ENCODE results near the gene CHST3.

Gene CHST3

DNA sequence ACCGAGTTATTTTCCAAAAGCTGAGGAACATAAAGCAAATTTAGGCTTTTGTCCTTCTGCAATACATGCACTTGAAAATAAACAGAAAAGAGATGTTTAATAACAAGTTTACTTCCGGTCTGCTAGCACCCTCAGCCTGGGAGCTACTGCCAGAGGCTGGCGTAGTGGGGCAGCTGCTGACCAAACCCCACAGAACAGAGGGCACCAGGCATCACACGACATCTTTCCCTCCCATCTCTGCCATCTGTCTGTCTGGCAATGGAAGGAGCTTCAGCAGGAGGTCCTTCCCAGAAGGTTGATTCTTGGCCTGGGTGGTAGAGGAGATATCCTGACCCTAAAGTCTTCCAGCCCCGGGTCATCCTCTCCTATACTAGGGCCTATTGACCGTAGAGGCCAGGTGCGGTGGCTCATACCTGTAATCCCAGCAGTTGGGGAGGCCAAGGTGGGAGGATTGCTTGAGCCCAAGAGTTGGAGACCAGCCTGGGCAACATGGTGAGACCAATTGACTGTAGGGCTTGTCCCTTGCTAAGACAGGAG lies 47.8 kb downstream of the CHST3 start:
- H4K20me1 ChIP-seq (ENCODE audit: insufficient read depth, low read length): no peaks in the 10 kb centered on the region
- H3K79me2 ChIP-seq (ENCODE audit: low read length): no peaks in the 10 kb centered on the region
- no peak overlapping the region for H3K27ac ChIP-seq (ENCODE audit: low read length)
- H3K4me1 ChIP-seq (ENCODE audit: low read length): no peaks in the 10 kb centered on the region; the same call in 1 of the 2 replicates
- H3K4me3 ChIP-seq (ENCODE audit: low read length): no peak overlapping the region
- H3K4me2 ChIP-seq (ENCODE audit: low read length): no peak overlapping the region
- TF ChIP-seq EZH2phosphoT487 (IDR thresholded peaks at IDR 0.05; ENCODE audit: low read depth): no peak
- TF ChIP-seq, protein P1, sequence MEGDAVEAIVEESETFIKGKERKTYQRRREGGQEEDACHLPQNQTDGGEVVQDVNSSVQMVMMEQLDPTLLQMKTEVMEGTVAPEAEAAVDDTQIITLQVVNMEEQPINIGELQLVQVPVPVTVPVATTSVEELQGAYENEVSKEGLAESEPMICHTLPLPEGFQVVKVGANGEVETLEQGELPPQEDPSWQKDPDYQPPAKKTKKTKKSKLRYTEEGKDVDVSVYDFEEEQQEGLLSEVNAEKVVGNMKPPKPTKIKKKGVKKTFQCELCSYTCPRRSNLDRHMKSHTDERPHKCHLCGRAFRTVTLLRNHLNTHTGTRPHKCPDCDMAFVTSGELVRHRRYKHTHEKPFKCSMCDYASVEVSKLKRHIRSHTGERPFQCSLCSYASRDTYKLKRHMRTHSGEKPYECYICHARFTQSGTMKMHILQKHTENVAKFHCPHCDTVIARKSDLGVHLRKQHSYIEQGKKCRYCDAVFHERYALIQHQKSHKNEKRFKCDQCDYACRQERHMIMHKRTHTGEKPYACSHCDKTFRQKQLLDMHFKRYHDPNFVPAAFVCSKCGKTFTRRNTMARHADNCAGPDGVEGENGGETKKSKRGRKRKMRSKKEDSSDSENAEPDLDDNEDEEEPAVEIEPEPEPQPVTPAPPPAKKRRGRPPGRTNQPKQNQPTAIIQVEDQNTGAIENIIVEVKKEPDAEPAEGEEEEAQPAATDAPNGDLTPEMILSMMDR (IDR thresholded peaks at IDR 0.05; ENCODE audit: low read depth, low read length): no peak
- H3K27me3 ChIP-seq (ENCODE audit: low read depth, low read length): no peaks in the 10 kb centered on the region
- no peak overlapping the region for H3K9ac ChIP-seq (ENCODE audit: low read length)
- H2AFZ ChIP-seq (ENCODE audit: low read depth, low read length): no peak overlapping the region
- no peaks in the 10 kb centered on the region for H3K36me3 ChIP-seq (replicated peaks; ENCODE audit: low read depth, low read length)
- H3K9me3 ChIP-seq (ENCODE audit: insufficient read depth, low read length): no peaks in the 10 kb centered on the region

DNA sequence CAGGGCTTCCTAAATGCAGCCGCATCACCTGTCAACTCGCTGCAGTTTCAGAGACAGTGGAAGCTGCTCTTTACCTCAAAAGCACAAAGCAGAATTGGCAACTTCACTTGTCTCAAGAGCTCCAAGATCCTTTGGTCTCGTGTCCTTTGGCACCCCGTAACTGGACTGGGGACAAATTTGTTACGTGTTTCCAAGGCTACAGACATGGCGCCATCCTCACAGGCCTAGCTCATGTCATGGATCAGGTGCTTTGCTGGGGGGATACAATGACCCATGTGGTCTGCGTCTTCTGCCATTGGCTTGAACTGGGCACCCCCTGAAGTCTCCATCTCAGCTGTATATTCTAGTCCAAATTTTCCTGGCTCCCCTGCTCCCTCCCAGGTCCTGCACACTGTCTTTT lies 48.6 kb downstream of the CHST3 start:
- Histone ChIP-seq H3K27ac (ENCODE audit: low read length) (no peak overlapping the region), H4K20me1 (ENCODE audit: insufficient read depth, low read length) (no peaks in the 10 kb centered on the region), H3K9ac (ENCODE audit: low read length) (no peak overlapping the region), H3K27me3 (ENCODE audit: low read depth, low read length) (no peaks in the 10 kb centered on the region), H3K9me3 (ENCODE audit: insufficient read depth, low read length) (no peaks in the 10 kb centered on the region), H3K4me1 (ENCODE audit: low read length) (no peaks in the 10 kb centered on the region), H3K79me2 (ENCODE audit: low read length) (no peaks in the 10 kb centered on the region), H2AFZ (ENCODE audit: low read depth, low read length) (no peak overlapping the region), H3K4me3 (ENCODE audit: low read length) (no peak overlapping the region), H3K36me3 (replicated peaks; ENCODE audit: low read depth, low read length) (no peaks in the 10 kb centered on the region), H3K4me2 (ENCODE audit: low read length) (no peak overlapping the region)
- TF ChIP-seq, protein P1 (IDR thresholded peaks at IDR 0.05; ENCODE audit: low read depth, low read length): no peak
- TF ChIP-seq EZH2phosphoT487 (IDR thresholded peaks at IDR 0.05; ENCODE audit: low read depth): no peak

DNA sequence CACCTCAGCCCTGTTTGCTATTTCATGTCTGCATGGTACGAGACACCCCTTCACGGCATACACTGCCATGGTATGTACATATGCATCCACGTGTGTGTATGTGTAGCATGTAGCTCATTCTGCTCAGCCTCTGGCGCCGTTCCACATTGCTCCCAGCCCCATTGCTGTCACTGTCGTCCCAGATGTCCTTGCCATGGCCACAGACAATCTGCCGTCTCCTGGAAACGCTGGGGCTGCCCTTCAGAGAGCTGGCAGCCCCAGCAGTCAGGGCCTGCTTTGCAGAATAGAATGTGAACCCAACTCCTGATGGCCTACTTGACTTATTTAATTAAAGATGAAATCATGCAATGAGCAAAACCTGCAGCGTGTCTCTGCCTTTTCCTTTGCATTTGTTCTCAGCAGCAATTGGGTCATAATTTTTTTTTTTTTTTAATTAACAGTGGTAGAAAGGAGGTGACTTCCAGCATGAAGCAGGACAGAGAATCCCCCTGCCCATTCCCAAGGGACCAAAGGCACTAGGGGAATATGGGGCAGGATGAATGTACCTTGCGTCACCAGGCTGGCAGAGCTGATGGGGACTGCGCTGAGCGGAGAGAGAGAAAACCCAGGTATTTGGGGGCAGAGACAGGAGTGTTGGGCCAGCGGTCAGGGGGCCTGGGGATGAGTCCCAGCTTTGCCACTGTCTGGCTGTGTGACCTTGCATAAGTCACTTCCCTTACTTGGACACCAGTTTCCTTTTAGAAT lies 49.2 kb downstream of the CHST3 start:
- H3K9me3 ChIP-seq (ENCODE audit: insufficient read depth, low read length): no peaks in the 10 kb centered on the region
- H3K4me2 ChIP-seq (ENCODE audit: low read length): no peak overlapping the region
- TF ChIP-seq, protein P1 (IDR thresholded peaks at IDR 0.05; ENCODE audit: low read depth, low read length): no peak

DNA sequence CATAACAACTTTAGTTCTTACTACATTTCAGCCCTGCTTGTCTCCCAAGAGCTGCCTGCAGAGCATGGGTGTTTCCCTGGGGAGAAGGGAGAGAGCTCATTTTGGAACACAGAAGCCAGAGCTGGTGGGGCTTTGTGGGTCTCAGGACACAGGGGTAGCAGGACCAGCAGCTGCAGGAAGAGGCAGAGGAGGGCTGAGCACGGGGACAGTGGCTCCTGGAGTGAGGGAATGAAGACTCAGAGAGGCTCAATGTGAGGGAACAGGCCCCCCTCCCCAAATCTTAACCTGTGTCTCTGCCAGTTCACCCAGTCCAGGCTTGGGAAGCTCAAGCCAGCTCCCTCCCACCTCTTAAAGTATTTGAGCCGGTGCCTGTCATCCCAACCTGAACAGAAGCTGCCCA lies 50.0 kb downstream of the CHST3 start:
- Histone ChIP-seq H3K9ac (ENCODE audit: low read length) (no peak overlapping the region), H3K4me3 (ENCODE audit: low read length) (no peak overlapping the region), H3K27me3 (ENCODE audit: low read depth, low read length) (no peaks in the 10 kb centered on the region), H3K4me1 (ENCODE audit: low read length) (no peaks in the 10 kb centered on the region), H3K9me3 (ENCODE audit: insufficient read depth, low read length) (no peaks in the 10 kb centered on the region), H3K4me2 (ENCODE audit: low read length) (no peak overlapping the region), H2AFZ (ENCODE audit: low read depth, low read length) (no peak overlapping the region), H3K36me3 (replicated peaks; ENCODE audit: low read depth, low read length) (no peaks in the 10 kb centered on the region), H3K27ac (ENCODE audit: low read length) (no peak overlapping the region), H3K79me2 (ENCODE audit: low read length) (no peaks in the 10 kb centered on the region), H4K20me1 (ENCODE audit: insufficient read depth, low read length) (no peaks in the 10 kb centered on the region)
- no peak for TF ChIP-seq EZH2phosphoT487 (IDR thresholded peaks at IDR 0.05; ENCODE audit: low read depth)
- TF ChIP-seq, protein P1 (IDR thresholded peaks at IDR 0.05; ENCODE audit: low read depth, low read length): no peak

More for the DNA sequence above, 49.2 kb downstream of the CHST3 start:
- H4K20me1 ChIP-seq (ENCODE audit: insufficient read depth, low read length): no peaks in the 10 kb centered on the region
- no peak overlapping the region for H3K9ac ChIP-seq (ENCODE audit: low read length)
- no peak overlapping the region for H3K4me3 ChIP-seq (ENCODE audit: low read length)
- H3K36me3 ChIP-seq (replicated peaks; ENCODE audit: low read depth, low read length): no peaks in the 10 kb centered on the region
- H3K27me3 ChIP-seq (ENCODE audit: low read depth, low read length): no peaks in the 10 kb centered on the region
- no peak overlapping the region for H3K27ac ChIP-seq (ENCODE audit: low read length)
- no peaks in the 10 kb centered on the region for H3K4me1 ChIP-seq (ENCODE audit: low read length)
- no peak overlapping the region for H2AFZ ChIP-seq (ENCODE audit: low read depth, low read length)
- H3K79me2 ChIP-seq (ENCODE audit: low read length): no peaks in the 10 kb centered on the region

All from OCI-LY3 (cell line).